Spleen (tissue), 11 donors: ENCODE results near the gene SH2D7. TPM values are rescaled to one million over a fixed set of nuclear protein-coding genes. Genes with fewer than 3 reads are reported as not detected.

Source experiments
- DNase-seq: peaks from one replicate; pipeline ENCODE4 v3.0.0-alpha.2; 2020
- H3K27ac ChIP-seq, 8 donors: fragments of 200-600 bp; sonication (generic) in 7 of 8; 1 replicate in 4 of 8; 2 replicates in 4 of 8; pipeline versions ENCODE4 v1.5.0 to v1.8.0; 2016 to 2021; ENCODE audit warnings: inconsistent platforms in 4 of 8, mild to moderate bottlenecking in 4 of 8, moderate library complexity in 1 of 8
- H3K27me3 ChIP-seq, 7 donors: fragments of 200-600 bp; sonication (generic) in 6 of 7; replicated peaks in 1 of 7; 1 replicate in 4 of 7; 2 replicates in 3 of 7; pipeline versions ENCODE4 v1.5.0 to v1.8.0; 2016 to 2021; ENCODE audit warnings: inconsistent platforms in 3 of 7, mild to moderate bottlenecking in 1 of 7
- H3K36me3 ChIP-seq, 6 donors: fragments of 200-600 bp; sonication (generic) in 5 of 6; 1 replicate in 4 of 6; 2 replicates in 2 of 6; pipeline versions ENCODE4 v1.5.0 to v1.8.0; 2016 to 2021; ENCODE audit warnings: inconsistent platforms in 2 of 6
- H3K4me1 ChIP-seq, 6 donors: fragments of 200-600 bp; sonication (generic) in 5 of 6; 1 replicate in 3 of 6; 2 replicates in 3 of 6; pipeline versions ENCODE4 v1.5.0 to v1.8.0; 2016 to 2021; ENCODE audit warnings: inconsistent platforms in 3 of 6
- H3K4me3 ChIP-seq, 8 donors: fragments of 200-600 bp; sonication (generic) in 7 of 8; 1 replicate in 4 of 8; 2 replicates in 4 of 8; pipeline versions ENCODE4 v1.5.0 to v1.8.0; 2016 to 2021; ENCODE audit warnings: inconsistent platforms in 4 of 8, mild to moderate bottlenecking in 4 of 8, moderate library complexity in 2 of 8
- H3K9me3 ChIP-seq, 8 donors: fragments of 200-600 bp; sonication (generic) in 7 of 8; 1 replicate in 4 of 8; 2 replicates in 4 of 8; pipeline versions ENCODE4 v1.5.0 to v1.8.0; 2016 to 2021; ENCODE audit warnings: inconsistent platforms in 4 of 8
- POLR2A ChIP-seq, 3 donors: fragments of 450-650 bp; IDR thresholded peaks; one replicate each; pipeline ENCODE4 v1.5.1; 2017; ENCODE audit warnings: antibody characterized with exemption in 3 of 3, mild to moderate bottlenecking in 1 of 3
- POLR2AphosphoS5 ChIP-seq, 3 donors: sonication (generic); formaldehyde crosslinking; IDR thresholded peaks; one replicate each; pipeline ENCODE4 v1.5.1; 2017; ENCODE audit warnings: antibody characterized with exemption in 3 of 3
- WGBS, 5 donors: extraction: QIAGEN DNeasy Blood & Tissue Kit in 3 of 5; methylation state at CpG; one replicate each; pipeline versions ENCODE4 v1.1.5 to v1.1.7; 2013 to 2018; 5-methylcytosine and 5-hydroxymethylcytosine counted together
- intact Hi-C: fragments of 100-400 bp; cut with DNase I; formaldehyde crosslinking; loops from one replicate; pipeline ENCODE4 v1.15.0; 2023; ENCODE audit warnings: low total_unique reads
- polyA plus RNA-seq, 3 donors: library from polyadenylated mRNA; stranded (reverse); fragments of 200-250 nt; gene quantifications; one replicate each; pipeline ENCODE4 v1.2.1, GENCODE V29; 2013
- total RNA-seq, 7 donors: library from RNA; depleted of rRNA in 3 of 7; stranded (reverse); fragments of >200 nt in 3 of 7; fragmentation: NEBNext Ultra II Directional in 4 of 7; extraction: Animal tissue kit (Norgen Biotek cat#: 25700) in 4 of 7; gene quantifications; one replicate each; pipeline versions ENCODE4 v1.1.0 to v1.2.1, GENCODE V29; 2016 to 2021
- TF ChIP-seq, protein P1 (sequence below), 11 experiments: fragments of 200-600 bp in 7 of 11; fragments of 450-650 bp in 4 of 11; sonication (generic) in 4 of 11; IDR thresholded peaks in 8 of 11; conservative IDR thresholded peaks in 3 of 11; 1 replicate in 7 of 11; 2 replicates in 4 of 11; pipeline versions ENCODE4 v1.4.0 to v1.8.0; 2016 to 2021; ENCODE audit warnings: antibody characterized with exemption in 11 of 11, inconsistent platforms in 4 of 11, mild to moderate bottlenecking in 1 of 11
- donor health status: healthy with polysubstance abuse.
- donor health status: DM: no; HTN: no; CAD: no; lungs with moderate emphysema.
- donor health status: DM: no; HTN: no; CAD: no.
- donor health status: Bipolar disorder and iron deficiency.
- donor health status: healthy.
- donor health status: DM: no; HTN: no; CAD: no.
- donor health status: DM: yes; HTN: yes; CAD: no.

The SH2D7 gene
- total and polyA plus RNA-seq, 10 donors = not detected

DNA sequence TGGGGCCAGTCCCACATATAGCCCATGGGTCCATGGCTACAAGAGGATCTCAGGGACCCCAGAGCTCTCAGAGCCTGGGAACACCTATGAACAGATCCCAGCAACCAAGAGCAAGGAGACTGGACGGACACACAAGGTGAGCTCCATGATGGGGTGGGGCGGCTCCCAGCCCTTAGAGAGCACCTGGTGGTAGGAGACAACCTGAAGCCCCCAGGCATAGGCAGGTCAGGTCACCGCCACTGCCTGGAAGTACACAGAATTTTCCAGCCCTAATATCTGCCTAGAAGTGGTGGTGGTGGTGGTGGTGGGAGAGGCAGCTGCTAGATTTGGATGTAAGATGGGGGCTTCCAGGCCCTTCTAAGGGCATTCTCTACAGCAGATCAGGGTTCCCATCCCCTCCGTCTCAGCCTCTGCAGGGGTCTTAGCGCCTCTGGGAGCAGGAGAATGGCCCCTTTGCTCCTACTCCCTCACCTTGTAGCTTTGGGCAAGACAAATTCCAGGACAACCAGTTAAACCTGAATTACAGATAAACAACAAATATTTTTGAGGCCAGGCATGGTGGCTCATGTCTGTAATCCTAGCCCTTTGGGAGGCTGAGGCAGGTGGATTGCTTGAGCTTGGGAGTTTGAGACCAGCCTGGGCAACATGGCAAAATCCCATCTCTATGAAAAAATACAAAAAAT, 9.2 kb downstream of the SH2D7 start:
- H3K9me3 ChIP-seq = no peaks in the 10 kb centered on the region
- H3K4me3 ChIP-seq = no peak overlapping the region
- intact Hi-C loops = loop anchor here (10.0 kb wide), 2 partner anchors 67 to 97 kb away; no protein-coding TSS in a partner anchor
- H3K36me3 ChIP-seq = no peaks in the 10 kb centered on the region
- H3K4me1 ChIP-seq = peaks cover 21 to 43% (median 35%) of the 10 kb centered on the region in 6 donors
- peak; percentile 43 for DNase-seq
- TF ChIP-seq POLR2A (IDR thresholded peaks at IDR 0.05) = no peak
- no peak for TF ChIP-seq POLR2AphosphoS5 (IDR thresholded peaks at IDR 0.05)
- TF ChIP-seq, protein P1, sequence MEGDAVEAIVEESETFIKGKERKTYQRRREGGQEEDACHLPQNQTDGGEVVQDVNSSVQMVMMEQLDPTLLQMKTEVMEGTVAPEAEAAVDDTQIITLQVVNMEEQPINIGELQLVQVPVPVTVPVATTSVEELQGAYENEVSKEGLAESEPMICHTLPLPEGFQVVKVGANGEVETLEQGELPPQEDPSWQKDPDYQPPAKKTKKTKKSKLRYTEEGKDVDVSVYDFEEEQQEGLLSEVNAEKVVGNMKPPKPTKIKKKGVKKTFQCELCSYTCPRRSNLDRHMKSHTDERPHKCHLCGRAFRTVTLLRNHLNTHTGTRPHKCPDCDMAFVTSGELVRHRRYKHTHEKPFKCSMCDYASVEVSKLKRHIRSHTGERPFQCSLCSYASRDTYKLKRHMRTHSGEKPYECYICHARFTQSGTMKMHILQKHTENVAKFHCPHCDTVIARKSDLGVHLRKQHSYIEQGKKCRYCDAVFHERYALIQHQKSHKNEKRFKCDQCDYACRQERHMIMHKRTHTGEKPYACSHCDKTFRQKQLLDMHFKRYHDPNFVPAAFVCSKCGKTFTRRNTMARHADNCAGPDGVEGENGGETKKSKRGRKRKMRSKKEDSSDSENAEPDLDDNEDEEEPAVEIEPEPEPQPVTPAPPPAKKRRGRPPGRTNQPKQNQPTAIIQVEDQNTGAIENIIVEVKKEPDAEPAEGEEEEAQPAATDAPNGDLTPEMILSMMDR (IDR thresholded peaks at IDR 0.05 in 8 of 11, conservative IDR thresholded peaks at IDR 0.05 in 3 of 11) = no peak
- 79 to 100% (median 98%) methylated on average over 2 to 5 of the region's 5 CpGs for WGBS, 5 donors
- peak overlapping the region in 1 of 8 donors; percentile 87 for H3K27ac ChIP-seq
- no peaks in the 10 kb centered on the region for H3K27me3 ChIP-seq

DNA sequence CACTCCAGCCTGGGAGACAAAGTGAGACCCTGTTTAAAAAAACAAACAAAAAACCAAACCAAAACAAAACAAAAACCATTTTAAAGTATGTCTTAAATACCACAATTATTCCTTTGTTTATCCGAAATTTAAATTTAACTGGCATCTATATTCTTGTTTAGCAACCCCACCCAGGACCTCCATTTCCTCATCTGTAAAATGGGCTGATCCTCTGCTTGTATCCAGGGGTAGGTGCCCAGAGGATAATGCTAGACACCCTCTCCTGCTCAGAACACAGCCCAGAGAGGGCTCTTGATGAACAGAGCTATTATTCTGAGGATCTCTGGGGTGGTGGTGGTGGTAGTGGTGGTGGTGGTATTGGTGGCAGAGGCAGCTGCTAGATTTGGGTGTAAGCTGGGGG, 9.8 kb downstream of the SH2D7 start:
- peak overlapping the region in 2 of 8 donors; percentile 65 to 87 for H3K27ac ChIP-seq
- no peaks in the 10 kb centered on the region for H3K9me3 ChIP-seq
- H3K36me3 ChIP-seq = no peaks in the 10 kb centered on the region
- peaks cover 21 to 43% (median 35%) of the 10 kb centered on the region in 6 donors for H3K4me1 ChIP-seq
- DNase-seq = no peak
- TF ChIP-seq POLR2AphosphoS5 (IDR thresholded peaks at IDR 0.05) = no peak
- TF ChIP-seq, protein P1 (IDR thresholded peaks at IDR 0.05 in 8 of 11, conservative IDR thresholded peaks at IDR 0.05 in 3 of 11) = no peak
- no peak for TF ChIP-seq POLR2A (IDR thresholded peaks at IDR 0.05)
- no peaks in the 10 kb centered on the region for H3K27me3 ChIP-seq
- intact Hi-C loops = loop anchor here (10.0 kb wide), 2 partner anchors 67 to 97 kb away; no protein-coding TSS in a partner anchor
- H3K4me3 ChIP-seq = no peak overlapping the region
- 91 to 100% (median 94%) methylated on average over 1 of the region's 1 CpG for WGBS, 5 donors

DNA sequence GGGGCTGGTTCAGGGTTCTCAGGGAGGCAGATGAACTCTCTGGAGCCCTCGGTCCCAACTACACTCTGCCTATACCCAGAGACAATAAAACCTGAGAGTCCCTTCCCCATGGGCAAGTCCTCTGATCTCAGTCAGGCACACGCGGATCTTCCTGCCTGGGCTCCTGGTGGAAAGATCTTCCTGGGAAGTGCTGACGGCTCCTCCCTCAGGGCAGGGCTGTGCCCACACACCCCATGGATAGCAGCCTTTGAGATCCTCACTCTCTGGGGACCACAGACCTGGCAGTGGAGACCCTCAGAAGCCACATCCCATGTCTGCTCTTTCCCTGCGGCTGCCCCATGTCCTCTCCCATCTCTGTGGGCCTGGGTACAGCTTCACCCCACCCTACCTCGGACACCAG, 10.4 kb downstream of the SH2D7 start:
- no peaks in the 10 kb centered on the region for H3K36me3 ChIP-seq
- TF ChIP-seq, protein P1 (IDR thresholded peaks at IDR 0.05 in 8 of 11, conservative IDR thresholded peaks at IDR 0.05 in 3 of 11) = no peak
- no peak for TF ChIP-seq POLR2AphosphoS5 (IDR thresholded peaks at IDR 0.05)
- TF ChIP-seq POLR2A (IDR thresholded peaks at IDR 0.05) = no peak
- H3K4me3 ChIP-seq = no peak overlapping the region
- intact Hi-C loops = loop anchor here (10.0 kb wide), 2 partner anchors 68 to 98 kb away; no protein-coding TSS in a partner anchor
- H3K9me3 ChIP-seq = no peaks in the 10 kb centered on the region
- H3K27ac ChIP-seq = peak overlapping the region in 5 of 8 donors; percentile 48 to 87 (median 75)
- WGBS, 5 donors = 87 to 95% (median 88%) methylated on average over 6 of the region's 6 CpGs
- no peak for DNase-seq
- no peaks in the 10 kb centered on the region for H3K27me3 ChIP-seq
- H3K4me1 ChIP-seq = peaks cover 21 to 44% (median 35%) of the 10 kb centered on the region in 6 donors

DNA sequence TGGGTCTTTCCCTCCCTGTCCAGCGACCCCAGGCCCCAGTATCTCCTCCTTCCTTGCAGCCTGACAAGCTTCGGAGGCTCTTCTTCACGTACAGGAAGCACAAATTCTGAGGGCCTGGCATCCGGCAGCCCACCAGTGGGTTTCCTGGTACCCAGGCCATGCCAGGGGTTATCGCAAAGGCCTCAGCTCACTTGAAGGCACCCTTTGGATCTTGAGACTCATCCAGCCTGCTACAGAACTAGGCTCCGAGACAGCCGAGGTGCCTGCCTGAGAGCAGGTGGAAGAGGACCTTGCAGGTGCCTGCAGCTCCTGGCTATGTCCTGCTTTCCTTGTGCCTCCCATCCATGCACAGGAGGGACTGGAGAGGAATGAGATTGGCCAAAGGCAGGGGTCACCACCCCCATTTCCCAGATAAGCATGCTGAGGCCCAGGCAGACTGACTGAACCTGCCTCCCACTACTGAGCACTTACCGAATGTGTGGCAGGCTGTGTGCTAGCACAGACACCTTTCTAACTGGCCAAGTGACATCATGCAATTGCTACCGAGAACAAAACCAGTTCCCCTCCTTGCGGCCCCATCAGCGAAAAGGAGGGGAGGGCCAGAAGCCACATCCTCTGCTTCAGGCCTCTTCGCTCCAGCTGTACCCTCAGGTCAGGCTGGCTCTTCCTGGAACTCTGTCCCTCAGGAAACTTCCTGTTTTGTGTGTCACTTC, 11.2 kb downstream of the SH2D7 start:
- WGBS, 5 donors = 43 to 60% (median 50%) methylated on average over 11 to 12 of the region's 12 CpGs
- H3K27ac ChIP-seq = peak overlapping the region; percentile 10 to 87 (median 60)

More for the DNA sequence above, 11.2 kb downstream of the SH2D7 start:
- no peaks in the 10 kb centered on the region for H3K36me3 ChIP-seq
- H3K4me1 ChIP-seq = peaks cover 21 to 53% (median 40%) of the 10 kb centered on the region in 6 donors
- TF ChIP-seq, protein P1 (IDR thresholded peaks at IDR 0.05 in 8 of 11, conservative IDR thresholded peaks at IDR 0.05 in 3 of 11) = peak in 1 of 11 experiments; percentile 28
- TF ChIP-seq POLR2AphosphoS5 (IDR thresholded peaks at IDR 0.05) (peak in 2 of 3 donors; percentile 39 to 72), POLR2A (IDR thresholded peaks at IDR 0.05) (no peak)
- H3K4me3 ChIP-seq = peak overlapping the region in 1 of 8 donors; percentile 14
- peak; percentile 82 for DNase-seq
- intact Hi-C loops = loop anchor here (10.0 kb wide), 2 partner anchors 69 to 99 kb away; no protein-coding TSS in a partner anchor
- no peaks in the 10 kb centered on the region for H3K9me3 ChIP-seq
- no peaks in the 10 kb centered on the region for H3K27me3 ChIP-seq
